Islet of Langerhans (tissue), 1 donor: Measurements from ENCODE around the gene CACNA1C.

Experiments
- FAIRE-seq: peaks from one replicate; lab custom pipeline; 2011; peaks lifted over from hg19 to GRCh38; lab: Jason Lieb, UNC

The CACNA1C gene

GRCh38 chr12:2393016-2393415, 340.2 kb downstream of the CACNA1C start:
- FAIRE-seq, result no peak

GRCh38 chr12:2393996-2394395, 341.2 kb downstream of the CACNA1C start:
- FAIRE-seq, result no peak

- FAIRE-seq, result no peak
Measured at GRCh38 chr12:2395354-2395977, 342.7 kb downstream of the CACNA1C start.

GRCh38 chr12:2396448-2396871, 343.7 kb downstream of the CACNA1C start:
- FAIRE-seq, result no peak

- FAIRE-seq, result no peak
Measured at GRCh38 chr12:2397356-2398045, 344.7 kb downstream of the CACNA1C start.

GRCh38 chr12:2401040-2401439, 348.3 kb downstream of the CACNA1C start:
- FAIRE-seq, result no peak

GRCh38 chr12:2402073-2402579, 349.3 kb downstream of the CACNA1C start:
- FAIRE-seq, result no peak

- FAIRE-seq, result no peak
Measured at GRCh38 chr12:2403221-2403976, 350.6 kb downstream of the CACNA1C start.

GRCh38 chr12:2405039-2405438, 352.3 kb downstream of the CACNA1C start:
- FAIRE-seq, result no peak

GRCh38 chr12:2406903-2407302, 354.1 kb downstream of the CACNA1C start:
- FAIRE-seq, result no peak

- FAIRE-seq, result no peak
Measured at GRCh38 chr12:2408262-2408661, 355.5 kb downstream of the CACNA1C start.

GRCh38 chr12:2409656-2410265, 357.0 kb downstream of the CACNA1C start:
- FAIRE-seq, result no peak

GRCh38 chr12:2410496-2410895, 357.7 kb downstream of the CACNA1C start:
- no peak for FAIRE-seq

GRCh38 chr12:2411011-2411410, 358.2 kb downstream of the CACNA1C start:
- no peak for FAIRE-seq

GRCh38 chr12:2411616-2412304, 359.0 kb downstream of the CACNA1C start:
- FAIRE-seq, result no peak

- no peak for FAIRE-seq
Measured at GRCh38 chr12:2412305-2412643, 359.5 kb downstream of the CACNA1C start.

- no peak for FAIRE-seq
Measured at GRCh38 chr12:2413301-2413700, 360.5 kb downstream of the CACNA1C start.

GRCh38 chr12:2413999-2414792, 361.4 kb downstream of the CACNA1C start:
- no peak for FAIRE-seq

GRCh38 chr12:2414810-2415567, 362.2 kb downstream of the CACNA1C start:
- no peak for FAIRE-seq

GRCh38 chr12:2415568-2415944, 362.8 kb downstream of the CACNA1C start:
- no peak for FAIRE-seq

- no peak for FAIRE-seq
Measured at GRCh38 chr12:2416158-2416557, 363.4 kb downstream of the CACNA1C start.
